Skeletal muscle tissue (tissue), 4 donors: ENCODE measurements around the gene IMPDH2. TPM values are rescaled to one million over a fixed set of nuclear protein-coding genes. Genes with fewer than 3 reads are reported as not detected.

Experiments
- H3K27ac ChIP-seq: one replicate; pipeline ENCODE4 v1.7.0; 2013; ENCODE audit warnings: mild to moderate bottlenecking, low read depth, low read length, inconsistent platforms
- H3K27me3 ChIP-seq, 3 donors: one replicate each; pipeline ENCODE4 v1.7.0; 2013; ENCODE audit warnings: low read length in 3 of 3; ENCODE audit not compliant: control insufficient read depth in 3 of 3, insufficient read depth in 3 of 3
- H3K36me3 ChIP-seq, 3 donors: one replicate each; pipeline ENCODE4 v1.7.0; 2013; ENCODE audit warnings: low read length in 3 of 3; ENCODE audit not compliant: control insufficient read depth in 3 of 3, insufficient read depth in 3 of 3
- H3K4me1 ChIP-seq, 3 donors: one replicate each; pipeline ENCODE4 v1.7.0; 2013; ENCODE audit warnings: low read length in 3 of 3, mild to moderate bottlenecking in 3 of 3; ENCODE audit not compliant: control insufficient read depth in 3 of 3, insufficient read depth in 3 of 3
- H3K4me3 ChIP-seq, 3 donors: one replicate each; pipeline ENCODE4 v1.7.0; 2013; ENCODE audit warnings: low read length in 3 of 3
- H3K9ac ChIP-seq, 3 donors: one replicate each; pipeline ENCODE4 v1.7.0; 2013; ENCODE audit warnings: low read length in 3 of 3, mild to moderate bottlenecking in 3 of 3, moderate library complexity in 2 of 3, low read depth in 1 of 3
- H3K9me3 ChIP-seq, 3 donors: one replicate each; pipeline ENCODE4 v1.7.0; 2013; ENCODE audit warnings: low read length in 3 of 3; ENCODE audit not compliant: control insufficient read depth in 3 of 3
- total RNA-seq: library from RNA; depleted of rRNA; stranded (reverse); fragments of >200 nt; gene quantifications from one replicate; pipeline ENCODE4 v1.2.3, GENCODE V29; 2014
- donor health status: Osteomylitis.

Gene IMPDH2
- total RNA-seq, 1 donor from 2014 or later = 523 TPM

DNA sequence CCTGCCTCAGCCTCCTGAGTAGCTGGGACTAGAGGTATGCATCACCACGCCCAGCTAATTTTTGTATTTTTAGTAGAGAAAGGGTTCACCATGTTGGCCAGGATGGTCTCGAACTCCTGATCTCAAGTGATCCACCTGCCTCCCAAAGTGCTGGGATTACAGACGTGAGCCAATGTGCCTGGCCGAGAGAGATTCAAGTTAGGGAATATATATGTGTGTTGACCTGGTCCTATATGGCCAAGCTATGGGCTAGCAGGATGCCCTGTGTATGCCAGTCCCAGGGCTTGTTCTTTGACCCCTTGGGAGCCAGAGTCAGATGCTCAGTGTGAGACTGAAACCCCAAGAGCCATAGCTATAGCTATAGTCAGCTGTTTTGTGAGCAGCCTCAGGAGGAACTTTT, 5.4 kb downstream of the IMPDH2 start:
- Histone ChIP-seq H3K9ac (no peak overlapping the region), H3K27me3 (no peaks in the 10 kb centered on the region), H3K4me3 (no peak overlapping the region), H3K27ac (no peak overlapping the region), H3K36me3 (peaks cover 42 to 51% (median 46%) of the 10 kb centered on the region in 3 donors), H3K9me3 (no peaks in the 10 kb centered on the region), H3K4me1 (peaks cover 42 to 83% (median 57%) of the 10 kb centered on the region in 3 donors)

DNA sequence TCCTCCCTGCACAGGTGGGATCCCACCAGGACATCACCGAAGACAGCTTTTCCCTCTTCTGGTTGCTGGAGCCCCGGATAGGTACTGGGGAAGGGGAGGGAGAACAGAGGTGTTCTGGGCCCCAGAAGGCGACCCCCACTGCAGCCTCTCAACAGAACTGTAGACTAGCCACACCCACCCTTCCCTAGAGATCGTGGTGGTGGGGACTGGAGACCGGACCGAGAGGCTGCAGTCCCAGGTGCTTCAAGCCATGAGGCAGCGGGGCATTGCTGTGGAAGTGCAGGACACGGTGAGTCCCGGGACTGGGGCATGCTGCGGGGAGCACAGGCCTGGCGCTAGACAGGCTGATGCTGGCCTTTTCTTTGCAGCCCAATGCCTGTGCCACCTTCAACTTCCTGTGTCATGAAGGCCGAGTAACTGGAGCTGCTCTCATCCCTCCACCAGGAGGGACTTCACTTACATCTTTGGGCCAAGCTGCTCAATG, 6.5 kb downstream of the IMPDH2 start:
- no peaks in the 10 kb centered on the region for H3K9me3 ChIP-seq
- peak overlapping the region; percentile 97 to 99 (median 99) for H3K9ac ChIP-seq
- peaks cover 38 to 77% (median 53%) of the 10 kb centered on the region in 3 donors for H3K4me1 ChIP-seq
- H3K36me3 ChIP-seq = peaks cover 41 to 48% (median 46%) of the 10 kb centered on the region in 3 donors
- peak overlapping the region; percentile 99 for H3K27ac ChIP-seq
- no peaks in the 10 kb centered on the region for H3K27me3 ChIP-seq
- peak overlapping the region; percentile 98 to 99 (median 98) for H3K4me3 ChIP-seq

DNA sequence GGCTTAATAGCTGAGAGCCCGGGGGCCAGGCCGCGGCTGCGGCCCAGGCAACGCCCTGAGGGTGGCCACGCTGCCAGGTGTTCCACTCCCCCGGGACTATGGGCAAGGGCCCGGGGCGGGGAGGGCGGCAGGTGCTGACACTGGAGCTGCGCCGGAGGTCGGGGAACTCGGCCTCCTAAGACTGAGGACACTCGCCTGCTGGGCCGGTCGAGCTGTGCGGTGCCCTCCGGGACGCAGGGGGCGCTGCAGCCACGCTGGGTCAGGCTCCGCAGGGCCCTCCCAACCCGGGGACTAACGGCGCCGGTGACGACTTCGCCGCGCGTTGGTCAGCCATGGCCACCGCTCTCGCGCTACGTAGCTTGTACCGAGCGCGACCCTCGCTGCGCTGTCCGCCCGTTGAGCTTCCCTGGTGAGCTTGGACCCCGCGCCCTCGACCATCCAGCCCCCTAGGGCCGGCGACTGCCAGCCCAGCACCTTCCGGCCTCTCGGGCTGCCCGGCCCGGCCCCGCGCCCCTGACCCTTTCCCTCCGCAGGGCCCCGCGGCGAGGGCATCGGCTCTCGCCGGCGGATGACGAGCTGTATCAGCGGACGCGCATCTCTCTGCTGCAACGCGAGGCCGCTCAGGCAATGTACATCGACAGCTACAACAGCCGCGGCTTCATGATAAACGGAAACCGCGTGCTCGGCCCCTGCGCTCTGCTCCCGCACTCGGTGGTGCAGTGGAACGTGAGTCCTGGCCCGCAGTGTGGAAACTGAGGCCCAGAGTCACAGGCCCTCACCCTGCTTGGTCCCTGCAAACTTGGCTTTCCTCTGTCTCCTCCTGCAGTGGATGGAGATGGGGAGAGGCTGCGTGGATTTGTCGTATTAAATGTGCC, 7.1 kb downstream of the IMPDH2 start, which contains the start of gene NDUFAF3:
NDUFAF3 (plus strand) TSS at position 309 of the 875 bp plus-strand sequence; CDS start at position 333, 24 bp downstream.
- Histone ChIP-seq H3K36me3 (peaks cover 34 to 46% (median 42%) of the 10 kb centered on the region in 3 donors), H3K27me3 (no peaks in the 10 kb centered on the region), H3K27ac (peak within 1 kb of the TSS; percentile 99), H3K9ac (peak within 1 kb of the TSS; percentile 97 to 99 (median 99)), H3K4me3 (peak within 1 kb of the TSS; percentile 98 to 99 (median 98)), H3K9me3 (no peaks in the 10 kb centered on the region), H3K4me1 (peaks cover 45 to 77% (median 60%) of the 10 kb centered on the region in 3 donors)

DNA sequence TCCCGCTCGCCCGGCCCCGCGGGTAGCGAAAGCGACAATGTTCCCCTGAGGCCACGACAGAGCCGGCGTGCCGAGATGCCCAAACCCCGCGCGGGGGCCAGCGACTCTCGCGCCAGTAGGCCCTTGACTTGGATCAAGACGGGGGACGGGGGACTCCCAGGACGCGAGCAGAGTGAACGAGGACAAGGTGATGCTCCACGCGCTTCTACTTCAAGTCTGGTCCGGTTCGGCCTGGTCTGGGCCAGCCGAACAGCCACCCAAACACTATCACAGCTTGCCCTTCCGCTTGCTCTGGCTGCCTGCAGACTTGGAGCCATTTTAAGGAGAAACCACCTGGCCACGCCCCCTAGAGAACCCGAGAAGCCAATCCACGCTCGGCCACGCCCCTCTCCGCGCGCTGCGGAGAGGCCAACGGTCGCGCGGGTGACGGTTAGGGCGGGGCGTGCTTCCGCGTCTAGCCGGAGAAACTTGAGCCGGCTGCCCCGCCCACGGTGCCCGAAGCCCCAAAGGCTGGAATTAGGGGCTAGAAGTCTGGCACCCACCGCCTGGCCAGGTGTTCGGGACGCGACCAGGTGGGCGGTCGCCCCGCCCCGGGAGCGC, 7.9 kb downstream of the IMPDH2 start:
- Histone ChIP-seq H3K9ac (peak overlapping the region; percentile 97 to 99 (median 99)), H3K4me1 (peaks cover 46 to 70% (median 60%) of the 10 kb centered on the region in 3 donors), H3K9me3 (no peaks in the 10 kb centered on the region), H3K36me3 (peaks cover 36 to 44% (median 38%) of the 10 kb centered on the region in 3 donors), H3K27me3 (no peaks in the 10 kb centered on the region), H3K4me3 (peak overlapping the region; percentile 98 to 99 (median 98)), H3K27ac (peak overlapping the region; percentile 99)

DNA sequence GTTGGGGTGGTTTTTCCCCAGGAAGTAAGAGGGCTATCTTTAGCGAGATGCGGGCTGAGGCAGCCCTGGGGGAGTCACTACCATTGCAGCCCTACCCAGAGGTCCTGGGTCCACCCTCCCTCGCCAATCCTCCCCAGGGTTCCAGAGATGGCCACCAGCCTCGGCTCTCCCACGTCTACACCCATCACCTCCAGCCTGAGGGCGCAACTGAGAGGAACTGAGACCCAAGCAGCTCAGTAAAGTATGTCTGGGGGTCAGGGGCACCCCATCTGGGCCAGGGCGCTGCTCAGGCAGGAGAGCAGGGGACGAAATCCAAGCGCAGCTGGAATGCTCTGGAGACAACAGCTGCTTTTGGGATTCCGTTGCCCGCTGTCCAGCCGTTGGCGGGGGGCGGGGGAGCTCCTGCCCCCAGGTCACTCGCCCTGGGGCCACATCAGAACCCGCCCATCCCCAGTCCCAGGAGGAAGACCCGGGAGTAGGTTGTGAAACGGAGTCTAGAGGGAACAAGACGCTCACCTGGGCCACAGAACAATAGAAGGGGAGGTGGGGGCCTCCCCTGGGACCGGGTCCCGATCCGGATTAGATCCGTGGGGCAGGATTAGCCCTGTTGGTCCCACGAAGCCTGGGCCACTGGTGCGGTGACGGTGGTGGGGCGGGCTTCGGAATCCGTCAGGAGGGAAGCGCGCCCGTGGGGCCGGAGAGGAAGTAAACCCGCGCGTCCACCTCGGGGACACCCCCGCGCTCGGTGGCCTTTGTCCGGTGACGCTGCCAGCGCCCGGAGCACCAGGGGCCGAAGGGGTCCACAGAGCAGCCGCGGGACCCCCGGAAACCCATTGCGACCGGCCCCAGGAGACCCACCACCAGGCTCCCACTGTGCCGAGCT, 8.6 kb downstream of the IMPDH2 start:
- H3K36me3 ChIP-seq = peaks cover 38 to 45% (median 38%) of the 10 kb centered on the region in 3 donors
- no peaks in the 10 kb centered on the region for H3K27me3 ChIP-seq
- no peaks in the 10 kb centered on the region for H3K9me3 ChIP-seq
- H3K27ac ChIP-seq = peak overlapping the region; percentile 99
- H3K4me1 ChIP-seq = peaks cover 45 to 63% (median 54%) of the 10 kb centered on the region in 3 donors
- peak overlapping the region; percentile 81 to 99 (median 98) for H3K4me3 ChIP-seq
- H3K9ac ChIP-seq = peak overlapping the region; percentile 86 to 99 (median 99)

DNA sequence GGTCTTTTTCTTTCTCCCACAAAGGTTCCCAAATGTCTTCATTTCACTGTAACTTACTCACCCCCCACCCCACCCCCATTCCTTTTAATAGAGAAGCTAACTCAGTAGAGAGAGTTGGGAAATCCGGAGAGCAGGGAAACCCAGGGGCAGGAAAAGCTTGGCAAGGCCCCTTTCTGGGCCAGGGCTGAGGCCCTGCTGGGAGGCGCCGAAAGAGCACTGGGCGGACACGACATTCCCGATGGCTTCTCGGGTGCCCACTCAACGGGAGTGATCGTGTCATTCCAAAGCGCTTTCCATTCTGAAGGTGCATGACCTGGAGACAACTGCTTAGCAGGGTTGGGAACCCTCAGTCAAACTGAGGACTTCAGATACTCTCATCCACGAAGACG, 9.3 kb downstream of the IMPDH2 start:
- H3K27ac ChIP-seq = peak overlapping the region; percentile 99
- peaks cover 40 to 57% (median 49%) of the 10 kb centered on the region in 3 donors for H3K4me1 ChIP-seq
- H3K36me3 ChIP-seq = peaks cover 38 to 45% (median 38%) of the 10 kb centered on the region in 3 donors
- peak overlapping the region; percentile 86 to 99 (median 99) for H3K9ac ChIP-seq
- H3K27me3 ChIP-seq = no peaks in the 10 kb centered on the region
- H3K9me3 ChIP-seq = no peaks in the 10 kb centered on the region
- peak overlapping the region; percentile 81 to 99 (median 98) for H3K4me3 ChIP-seq

DNA sequence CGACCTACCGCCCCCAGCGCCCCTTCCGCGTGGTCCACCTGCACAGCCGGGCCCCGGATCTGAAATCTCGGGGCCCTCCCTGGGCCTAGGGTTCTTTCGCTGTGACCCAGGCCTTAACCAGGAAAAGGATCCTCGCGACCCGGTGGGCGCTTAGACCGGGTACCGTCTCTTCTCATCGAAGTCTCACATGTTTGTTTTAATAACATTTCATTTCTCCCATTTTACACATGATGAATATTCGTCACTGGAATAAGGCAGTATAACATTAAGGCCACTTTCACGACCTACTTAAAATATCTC, 10.5 kb downstream of the IMPDH2 start:
- Histone ChIP-seq H3K4me1 (peaks cover 42 to 58% (median 53%) of the 10 kb centered on the region in 3 donors), H3K9me3 (no peaks in the 10 kb centered on the region), H3K27ac (peak overlapping the region; percentile 65), H3K27me3 (no peaks in the 10 kb centered on the region), H3K36me3 (peaks cover 35 to 42% (median 36%) of the 10 kb centered on the region in 3 donors), H3K9ac (peak overlapping the region; percentile 68 to 86 (median 81)), H3K4me3 (peak overlapping the region; percentile 81 to 89 (median 87))

DNA sequence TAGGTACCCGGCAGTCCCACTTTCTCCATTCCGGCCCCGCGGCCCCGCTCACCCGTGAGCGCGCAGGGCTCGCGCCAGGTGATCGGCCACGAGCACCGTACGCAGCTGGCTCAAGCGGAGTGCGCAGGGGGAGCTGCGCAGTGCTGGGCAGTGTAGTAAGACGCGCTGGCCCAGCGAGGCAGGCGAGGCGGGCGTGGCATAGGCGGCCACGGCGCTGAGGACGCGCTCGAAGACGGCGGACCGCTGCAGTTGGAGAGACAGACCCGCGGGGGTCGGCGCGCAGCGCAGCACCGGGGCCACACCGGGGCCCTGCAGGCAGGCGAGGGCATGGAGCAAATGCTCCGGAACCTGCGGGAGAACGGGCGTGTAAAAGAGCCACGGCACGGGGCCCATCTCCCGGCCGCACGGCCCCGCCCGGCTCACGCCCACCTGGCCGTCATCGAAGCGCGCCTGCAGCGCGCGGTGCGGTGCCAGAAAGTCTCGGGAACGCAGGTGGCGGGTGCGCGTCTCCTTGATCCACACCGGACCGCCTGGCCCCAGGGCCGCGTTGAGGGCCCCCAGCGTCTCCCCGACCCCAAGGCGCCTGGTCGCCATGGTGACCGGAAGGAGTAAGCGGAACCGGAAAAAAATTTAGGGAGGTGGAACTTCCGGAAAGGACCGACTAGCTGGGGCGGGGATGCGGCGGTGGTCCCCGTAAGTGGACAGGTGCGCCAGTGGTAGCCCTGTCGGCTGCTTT, 11.1 kb downstream of the IMPDH2 start, which contains the start of gene DALRD3:
DALRD3 (minus strand) TSS at position 610 of the 736 bp plus-strand sequence; CDS start at position 594, 16 bp downstream.
- Histone ChIP-seq H3K9me3 (no peaks in the 10 kb centered on the region), H3K4me3 (peak within 1 kb of the TSS; percentile 81 to 89 (median 87)), H3K36me3 (peaks cover 34 to 40% (median 35%) of the 10 kb centered on the region in 3 donors), H3K27ac (peak within 1 kb of the TSS; percentile 65), H3K27me3 (no peaks in the 10 kb centered on the region), H3K4me1 (peaks cover 44 to 59% (median 53%) of the 10 kb centered on the region in 3 donors), H3K9ac (peak within 1 kb of the TSS; percentile 68 to 86 (median 81))
